Left lung (tissue), 10 donors: ENCODE data around the gene MYO15B. TPM values are rescaled to one million over a fixed set of nuclear protein-coding genes. Genes with fewer than 3 reads are reported as not detected.

Experiments
- ATAC-seq: fragments of 200-7000 bp; cut with Tn5 transposase; one replicate; pipeline ENCODE4 v1.9.1; 2020; ENCODE audit warnings: moderate library complexity
- DNase-seq, 4 donors: peaks; one replicate each; pipeline ENCODE4 v3.0.0-alpha.2; 2013 to 2020
- H3K27ac ChIP-seq, 2 donors: fragments of 200-600 bp; sonication (generic) in 1 of 2; one replicate each; pipeline versions ENCODE4 v1.5.0 to v1.8.0; 2020 to 2021
- H3K27me3 ChIP-seq, 2 donors: fragments of 200-600 bp; sonication (generic) in 1 of 2; one replicate each; pipeline versions ENCODE4 v1.5.0 to v1.8.0; 2020 to 2021
- H3K36me3 ChIP-seq, 2 donors: fragments of 200-600 bp; sonication (generic) in 1 of 2; one replicate each; pipeline versions ENCODE4 v1.5.0 to v1.8.0; 2020 to 2021
- H3K4me1 ChIP-seq, 2 donors: fragments of 200-600 bp; one replicate each; pipeline ENCODE4 v1.8.0; 2021
- H3K4me3 ChIP-seq, 2 donors: fragments of 200-600 bp; sonication (generic) in 1 of 2; one replicate each; pipeline versions ENCODE4 v1.5.0 to v1.8.0; 2020 to 2021; ENCODE audit warnings: mild to moderate bottlenecking in 1 of 2
- H3K9me3 ChIP-seq, 2 donors: fragments of 200-600 bp; sonication (generic) in 1 of 2; one replicate each; pipeline versions ENCODE4 v1.5.0 to v1.8.0; 2020 to 2021
- intact Hi-C, 2 donors: fragments of 100-400 bp; cut with DNase I; formaldehyde crosslinking; loops; one replicate each; pipeline versions ENCODE4 v1.11.2 to v1.14.2; 2022
- polyA plus RNA-seq, 6 donors: library from polyadenylated mRNA; unstranded; fragments of 120-200 nt; gene quantifications; one replicate each; pipeline ENCODE4 v1.2.1, GENCODE V29; 2013; ENCODE audit not compliant: insufficient read length in 6 of 6
- total RNA-seq, 2 donors: library from RNA; stranded (reverse); fragmentation: NEBNext Ultra II Directional; extraction: Animal tissue kit (Norgen Biotek cat#: 25700); gene quantifications; one replicate each; pipeline ENCODE4 v1.2.1, GENCODE V29; 2021
- TF ChIP-seq, protein P1 (sequence below), 2 donors: fragments of 200-600 bp; sonication (generic) in 1 of 2; IDR thresholded peaks; one replicate each; pipeline versions ENCODE4 v1.5.0 to v1.8.0; 2021; ENCODE audit warnings: antibody characterized with exemption in 2 of 2
- donor health status: DM: no; HTN: yes; CAD: no.
- donor health status: DM: no; HTN: no; CAD: no.

MYO15B gene
- total and polyA plus RNA-seq, 8 donors: 125 to 350 (median 227) TPM

DNA sequence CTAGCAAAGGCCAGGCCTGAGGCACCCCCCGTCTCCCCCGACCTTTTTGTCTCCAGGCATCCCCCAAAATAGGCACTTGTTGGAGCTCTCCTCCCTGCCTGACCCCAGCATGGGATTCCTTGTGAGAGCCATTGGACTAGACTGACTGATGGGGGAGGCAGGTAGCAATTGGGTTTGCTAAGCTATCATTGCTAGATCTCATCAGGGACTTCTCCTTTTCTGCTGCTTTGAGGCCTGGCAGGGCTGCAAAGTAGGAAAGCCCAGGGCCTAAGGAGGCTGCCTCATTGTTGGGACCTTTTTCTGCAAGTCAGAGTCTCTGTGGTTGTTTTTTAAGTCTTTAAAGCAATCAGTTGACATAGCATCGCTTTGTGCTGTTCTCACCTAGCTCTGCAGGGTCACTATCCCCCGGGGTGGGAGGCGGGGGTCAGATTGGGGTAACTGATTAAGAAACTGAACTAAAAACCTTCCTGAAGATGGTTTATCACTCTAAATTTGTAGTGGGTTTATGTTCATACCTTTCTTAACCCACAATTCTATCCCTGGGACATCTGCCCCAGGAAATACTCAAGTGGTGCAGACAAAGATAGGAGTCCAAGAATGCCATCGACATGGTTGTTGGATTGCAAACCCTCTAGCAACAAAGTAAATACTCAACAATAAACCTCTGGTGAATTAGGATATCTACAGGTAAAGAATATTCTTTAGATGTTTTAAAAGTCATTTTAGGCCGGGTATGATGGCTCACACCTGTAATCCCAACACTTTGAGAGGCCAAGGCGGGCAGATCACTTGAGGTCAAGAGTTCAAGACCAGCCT, 34.1 kb upstream of the MYO15B start:
- Histone ChIP-seq H3K4me3 (no peak overlapping the region), H3K9me3 (no peaks in the 10 kb centered on the region), H3K27me3 (no peaks in the 10 kb centered on the region), H3K36me3 (peaks cover 0 to 4% of the 10 kb centered on the region in 2 donors), H3K27ac (no peak overlapping the region), H3K4me1 (peaks cover 4 to 7% of the 10 kb centered on the region in 2 donors)
- ATAC-seq: no peak
- no peak for DNase-seq
- TF ChIP-seq, protein P1, sequence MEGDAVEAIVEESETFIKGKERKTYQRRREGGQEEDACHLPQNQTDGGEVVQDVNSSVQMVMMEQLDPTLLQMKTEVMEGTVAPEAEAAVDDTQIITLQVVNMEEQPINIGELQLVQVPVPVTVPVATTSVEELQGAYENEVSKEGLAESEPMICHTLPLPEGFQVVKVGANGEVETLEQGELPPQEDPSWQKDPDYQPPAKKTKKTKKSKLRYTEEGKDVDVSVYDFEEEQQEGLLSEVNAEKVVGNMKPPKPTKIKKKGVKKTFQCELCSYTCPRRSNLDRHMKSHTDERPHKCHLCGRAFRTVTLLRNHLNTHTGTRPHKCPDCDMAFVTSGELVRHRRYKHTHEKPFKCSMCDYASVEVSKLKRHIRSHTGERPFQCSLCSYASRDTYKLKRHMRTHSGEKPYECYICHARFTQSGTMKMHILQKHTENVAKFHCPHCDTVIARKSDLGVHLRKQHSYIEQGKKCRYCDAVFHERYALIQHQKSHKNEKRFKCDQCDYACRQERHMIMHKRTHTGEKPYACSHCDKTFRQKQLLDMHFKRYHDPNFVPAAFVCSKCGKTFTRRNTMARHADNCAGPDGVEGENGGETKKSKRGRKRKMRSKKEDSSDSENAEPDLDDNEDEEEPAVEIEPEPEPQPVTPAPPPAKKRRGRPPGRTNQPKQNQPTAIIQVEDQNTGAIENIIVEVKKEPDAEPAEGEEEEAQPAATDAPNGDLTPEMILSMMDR (IDR thresholded peaks at IDR 0.05): no peak
- intact Hi-C loops: no loop called here

DNA sequence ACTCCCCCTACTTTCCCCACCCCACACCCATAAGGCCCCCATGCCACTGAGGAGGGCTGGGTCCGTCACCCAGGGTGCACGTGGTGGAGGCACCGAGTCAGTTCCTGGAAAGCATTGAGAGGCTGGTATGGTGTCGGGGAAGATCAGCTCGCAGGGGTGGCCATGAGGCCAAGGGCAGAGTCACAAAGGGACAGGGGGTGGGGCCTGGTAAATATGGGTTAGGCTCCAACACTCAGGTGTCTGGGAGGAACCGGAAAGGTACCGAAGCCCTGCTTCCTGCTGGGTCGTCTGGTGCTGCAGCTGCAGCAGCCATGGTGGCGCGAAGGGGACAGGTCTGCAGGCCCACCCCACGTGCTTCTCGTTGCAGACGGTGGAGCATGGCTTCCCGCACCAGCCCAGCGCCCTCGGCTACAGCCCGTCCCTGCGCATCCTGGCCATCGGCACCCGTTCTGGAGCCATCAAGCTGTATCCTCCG, 31.9 kb upstream of the MYO15B start:
- TF ChIP-seq, protein P1 (IDR thresholded peaks at IDR 0.05): no peak
- H3K27ac ChIP-seq: no peak overlapping the region
- DNase-seq (peak in 1 of 4 donors; percentile 72), ATAC-seq (no peak)
- peaks cover 4 to 7% of the 10 kb centered on the region in 2 donors for H3K4me1 ChIP-seq
- no peaks in the 10 kb centered on the region for H3K9me3 ChIP-seq
- intact Hi-C loops: no loop called here
- peaks cover 0 to 22% of the 10 kb centered on the region in 2 donors for H3K36me3 ChIP-seq
- no peak overlapping the region for H3K4me3 ChIP-seq
- H3K27me3 ChIP-seq: no peaks in the 10 kb centered on the region

DNA sequence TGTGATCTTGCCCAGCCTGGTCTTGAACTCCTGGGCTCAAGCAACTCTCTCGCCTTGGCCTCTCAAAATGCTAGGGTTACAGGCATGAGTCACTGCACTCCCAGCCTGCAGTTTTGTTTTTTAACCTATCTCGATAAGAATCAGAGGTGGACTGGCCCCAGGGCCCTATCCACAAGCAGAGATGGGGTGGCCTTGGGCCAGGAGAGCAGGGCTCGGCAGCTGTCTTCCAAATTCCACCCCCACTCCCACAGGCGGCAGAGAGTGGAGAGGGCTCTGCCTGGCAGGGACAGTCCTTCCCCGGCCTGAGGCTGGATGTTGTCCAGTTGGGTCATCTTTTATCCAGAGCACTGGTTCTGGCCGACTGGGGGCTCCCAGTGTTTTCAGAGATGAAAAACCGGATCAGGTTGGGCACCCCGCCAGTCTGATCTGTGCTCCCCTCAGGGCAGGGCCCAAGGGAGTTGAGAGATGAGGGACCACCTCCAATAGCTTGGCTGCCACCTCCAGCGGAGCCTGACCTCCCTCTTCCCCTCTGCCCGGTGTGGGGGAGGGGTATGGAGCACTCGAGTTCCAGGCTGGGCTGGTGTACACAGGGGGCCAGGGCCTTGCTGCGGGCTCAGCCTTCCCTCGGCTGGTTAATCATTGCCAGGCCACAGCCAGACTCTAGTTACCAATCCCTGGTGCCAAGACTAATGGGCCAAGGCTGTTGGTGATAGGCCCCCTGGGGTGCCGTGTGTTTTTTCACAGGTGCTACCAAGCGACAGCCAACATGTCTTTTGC, 30.3 kb upstream of the MYO15B start:
- no peak overlapping the region for H3K4me3 ChIP-seq
- peaks cover 4 to 7% of the 10 kb centered on the region in 2 donors for H3K4me1 ChIP-seq
- intact Hi-C loops: no loop called here
- no peaks in the 10 kb centered on the region for H3K9me3 ChIP-seq
- peak overlapping the region in 1 of 2 donors; percentile 53 for H3K27ac ChIP-seq
- no peaks in the 10 kb centered on the region for H3K27me3 ChIP-seq
- TF ChIP-seq, protein P1 (IDR thresholded peaks at IDR 0.05): no peak
- peaks cover 0 to 28% of the 10 kb centered on the region in 2 donors for H3K36me3 ChIP-seq
- peak in 3 of 4 donors; percentile 78 to 84 (median 81) for DNase-seq
- ATAC-seq: peak; percentile 89

DNA sequence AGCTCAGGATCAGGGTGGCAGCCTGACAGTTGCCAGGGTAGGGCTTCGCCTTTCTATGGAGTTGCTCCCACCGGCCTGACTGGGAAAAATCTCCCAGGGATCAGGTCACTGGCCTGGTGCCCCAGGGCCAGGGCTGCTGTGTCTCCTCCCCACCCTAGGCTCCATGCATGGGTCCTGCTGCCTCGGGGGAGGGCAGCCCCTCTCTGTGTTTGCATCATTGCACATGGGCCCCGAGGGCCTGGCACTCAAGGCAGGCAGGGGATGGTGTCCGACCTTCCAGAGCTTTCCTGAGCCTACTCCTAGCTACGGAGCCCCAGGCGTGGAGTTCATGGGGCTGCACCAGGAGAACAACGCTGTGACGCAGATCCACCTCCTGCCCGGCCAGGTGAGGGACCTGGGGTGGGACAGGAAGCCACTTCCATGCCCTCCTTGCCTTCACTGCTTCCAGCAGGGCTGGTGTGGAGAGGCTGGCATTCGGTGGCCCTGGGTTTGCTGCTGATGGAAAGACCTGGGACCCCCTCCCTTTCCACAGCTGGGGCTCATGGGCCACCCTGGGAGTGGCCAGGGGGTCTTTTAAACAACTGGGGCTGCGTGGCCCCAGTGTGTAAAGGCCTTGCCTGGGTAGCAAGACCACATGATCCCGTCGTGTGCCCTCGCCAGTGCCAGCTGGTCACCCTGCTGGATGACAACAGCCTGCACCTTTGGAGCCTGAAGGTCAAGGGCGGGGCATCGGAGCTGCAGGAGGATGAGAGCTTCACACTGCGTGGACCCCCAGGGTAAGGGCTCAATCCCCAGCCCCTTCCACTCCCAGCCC, 29.5 kb upstream of the MYO15B start:
- no peak for ATAC-seq
- intact Hi-C loops: no loop called here
- no peaks in the 10 kb centered on the region for H3K9me3 ChIP-seq

More for the DNA sequence above, 29.5 kb upstream of the MYO15B start:
- TF ChIP-seq, protein P1 (IDR thresholded peaks at IDR 0.05): no peak
- Histone ChIP-seq H3K27me3 (no peaks in the 10 kb centered on the region), H3K4me3 (no peak overlapping the region), H3K4me1 (peaks cover 4 to 7% of the 10 kb centered on the region in 2 donors), H3K27ac (no peak overlapping the region), H3K36me3 (peaks cover 0 to 36% of the 10 kb centered on the region in 2 donors)
- DNase-seq: peak in 1 of 4 donors; percentile 67
